ENCODE data around the gene MGME1.

DNA sequence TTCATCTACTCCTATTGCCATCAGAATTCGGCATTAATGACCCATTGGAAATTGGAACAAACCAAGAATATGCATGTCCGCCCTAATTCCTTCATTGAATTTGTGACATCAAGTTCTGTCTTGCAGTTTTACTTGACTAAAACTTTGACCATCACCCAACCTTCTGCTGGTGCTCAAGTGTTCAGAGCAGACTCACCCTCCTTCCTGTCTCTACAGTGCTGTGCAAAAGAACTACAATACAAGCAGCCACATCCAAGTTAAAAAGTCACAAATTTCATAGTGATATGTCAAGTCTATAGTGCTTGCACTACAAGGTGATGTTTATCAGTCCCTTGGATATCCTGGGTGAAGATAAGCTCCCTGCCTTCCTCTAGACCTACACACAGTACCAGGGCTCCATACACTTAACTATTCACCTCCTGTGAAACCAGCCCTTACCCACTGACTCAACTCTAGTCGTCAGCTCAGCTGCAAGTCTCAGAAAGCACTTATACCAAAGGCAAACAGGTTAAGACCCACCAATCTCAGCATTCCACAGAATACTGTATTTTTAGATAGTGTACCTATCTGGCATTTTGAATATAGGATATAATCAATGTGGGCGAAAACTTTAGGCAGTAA lies 23.9 kb upstream of the MGME1 start:
- no peak for TF ChIP-seq EZH2 (IDR thresholded peaks at IDR 0.05)
- TF ChIP-seq POLR2AphosphoS5 (IDR thresholded peaks at IDR 0.05; ENCODE audit: borderline replicate concordance, low read depth, low read length): no peak
- TF ChIP-seq FOXP2 (optimal IDR thresholded peaks at IDR 0.05; ENCODE audit: control extremely low read depth, extremely low read length, insufficient read depth): no peak

Data from SK-N-MC (cell line).